Stimulated activated CD8-positive, alpha-beta memory T cell treated with anti-CD3 and anti-CD28 coated beads, Interleukin-15, amount 100 ng/mL, for 48 hours (primary cell): ENCODE data around the gene ENKD1.

Source experiments
- DNase-seq, 2 donors: peaks; one replicate each; pipeline ENCODE4 v3.0.0-alpha.2; 2020; ENCODE audit warnings: low read depth in 2 of 2

ENKD1 gene

GRCh38 chr16:67651039-67651438, 15.5 kb downstream of the ENKD1 start:
- DNase-seq = no peak

DNA sequence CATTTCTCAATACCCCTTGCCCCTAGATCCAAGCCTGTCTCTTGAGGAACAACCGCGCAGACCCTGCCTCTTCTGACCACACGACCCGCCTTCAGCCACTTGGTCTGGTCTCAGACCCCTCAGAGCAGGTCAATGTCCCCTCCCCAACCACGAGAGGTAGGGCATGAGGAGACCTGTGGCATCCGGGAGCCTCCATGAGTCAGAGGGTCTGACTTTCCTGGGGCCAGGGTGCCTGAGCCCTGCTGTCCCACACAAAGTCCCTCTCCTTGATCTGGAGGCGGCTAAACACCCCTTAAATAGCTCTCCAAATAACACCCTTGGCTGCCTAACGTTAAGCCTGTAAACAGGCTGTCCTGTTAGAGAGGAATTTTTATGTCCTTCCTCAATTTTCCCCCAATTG, 16.5 kb downstream of the ENKD1 start:
- DNase-seq = no peak

- DNase-seq = no peak
These were observed 17.0 kb downstream of the ENKD1 start for GRCh38 chr16:67649494-67649931.

DNA sequence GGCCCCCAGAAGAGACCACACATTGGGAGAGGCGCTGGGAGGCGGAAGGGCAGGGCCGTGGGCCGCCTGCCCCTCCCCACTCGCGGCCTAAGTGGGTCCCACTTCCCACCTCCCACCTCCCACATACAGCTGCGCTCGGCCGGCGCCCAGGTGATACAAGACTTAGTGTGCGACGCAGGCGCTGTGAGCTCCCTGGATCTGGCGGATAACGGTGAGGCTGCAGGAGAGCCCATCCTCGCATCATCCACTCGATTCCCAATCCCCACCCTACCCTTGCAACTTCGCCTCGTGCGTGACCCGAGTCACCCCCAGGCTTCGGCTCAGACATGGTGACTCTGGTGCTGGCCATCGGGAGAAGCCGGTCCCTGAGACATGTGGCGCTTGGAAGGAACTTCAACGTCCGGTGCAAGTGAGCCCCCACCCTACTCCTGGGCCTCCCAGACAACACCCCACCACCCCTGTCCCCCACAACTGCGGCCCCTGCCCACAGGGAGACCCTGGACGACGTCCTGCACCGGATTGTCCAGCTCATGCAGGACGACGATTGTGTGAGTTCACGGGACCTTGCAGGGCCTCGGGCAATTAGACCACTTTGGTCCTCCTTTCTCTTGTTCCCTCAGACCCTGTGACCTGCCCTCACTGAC, 17.7 kb downstream of the ENKD1 start:
- no peak for DNase-seq

DNA sequence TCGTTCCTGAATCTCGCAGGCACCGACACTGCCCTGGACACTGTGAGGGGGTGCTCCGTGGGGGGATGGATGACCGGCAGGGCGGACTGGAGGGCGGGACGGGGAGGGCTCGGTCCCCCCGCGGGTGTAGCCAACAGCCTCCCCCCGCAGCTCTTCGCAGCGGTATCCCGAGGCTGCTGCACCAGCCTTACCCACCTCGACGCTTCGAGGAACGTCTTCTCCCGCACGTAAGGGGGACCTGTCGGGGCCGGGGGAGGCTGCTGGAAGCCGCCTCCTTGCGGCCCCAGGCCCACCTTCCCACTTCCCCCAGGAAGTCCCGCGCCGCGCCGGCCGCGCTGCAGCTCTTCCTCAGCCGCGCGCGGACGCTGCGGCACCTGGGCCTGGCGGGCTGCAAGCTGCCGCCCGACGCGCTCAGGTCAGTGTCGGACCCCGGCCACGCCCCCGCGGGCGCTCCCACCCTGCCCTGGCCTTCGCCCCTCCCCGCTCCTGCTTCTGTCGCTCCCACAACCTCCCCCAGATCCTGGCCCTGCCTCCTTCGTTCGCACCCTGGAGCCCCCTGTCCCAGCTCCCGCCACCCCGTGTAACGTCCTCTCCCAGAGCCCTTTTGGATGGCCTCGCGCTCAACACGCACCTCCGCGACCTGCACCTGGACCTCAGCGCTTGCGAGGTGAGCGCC, 18.3 kb downstream of the ENKD1 start:
- DNase-seq = no peak

- DNase-seq = no peak
These were observed 18.9 kb downstream of the ENKD1 start for GRCh38 chr16:67647681-67648080.

- DNase-seq = no peak
These were observed 19.4 kb downstream of the ENKD1 start for GRCh38 chr16:67647111-67647651.

GRCh38 chr16:67645397-67646121, 21.0 kb downstream of the ENKD1 start:
- no peak for DNase-seq

GRCh38 chr16:67644038-67644437, 22.5 kb downstream of the ENKD1 start:
- DNase-seq = no peak

- DNase-seq = no peak
These were observed 24.5 kb downstream of the ENKD1 start for GRCh38 chr16:67641779-67642708.

DNA sequence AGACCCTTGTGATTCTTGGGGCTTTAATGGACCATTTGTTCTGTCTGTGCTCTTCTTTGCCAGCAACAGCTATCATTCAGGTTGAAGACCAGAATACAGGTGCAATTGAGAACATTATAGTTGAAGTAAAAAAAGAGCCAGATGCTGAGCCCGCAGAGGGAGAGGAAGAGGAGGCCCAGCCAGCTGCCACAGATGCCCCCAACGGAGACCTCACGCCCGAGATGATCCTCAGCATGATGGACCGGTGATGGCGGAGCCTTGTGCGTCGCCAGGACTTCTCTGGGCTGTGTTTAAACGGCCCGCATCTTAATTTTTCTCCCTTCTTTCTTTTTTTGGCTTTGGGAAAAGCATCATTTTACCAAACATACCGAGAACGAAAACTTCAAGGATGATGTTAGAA, 28.9 kb downstream of the ENKD1 start:
- DNase-seq = no peak

DNA sequence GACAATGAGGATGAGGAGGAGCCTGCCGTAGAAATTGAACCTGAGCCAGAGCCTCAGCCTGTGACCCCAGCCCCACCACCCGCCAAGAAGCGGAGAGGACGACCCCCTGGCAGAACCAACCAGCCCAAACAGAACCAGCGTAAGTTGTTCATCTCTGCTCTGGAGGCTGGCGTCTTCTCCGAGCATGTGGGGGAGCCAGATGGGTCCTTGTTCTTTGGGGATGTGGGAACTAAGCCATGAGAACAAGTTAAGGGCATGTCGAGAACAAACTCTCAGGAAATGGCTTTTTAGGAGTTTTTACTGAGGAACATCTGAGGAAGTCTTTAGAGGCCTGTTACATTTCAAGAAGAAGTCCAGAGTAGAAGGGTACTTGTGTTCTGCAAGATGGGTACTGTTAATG, 29.8 kb downstream of the ENKD1 start:
- DNase-seq = no peak

DNA sequence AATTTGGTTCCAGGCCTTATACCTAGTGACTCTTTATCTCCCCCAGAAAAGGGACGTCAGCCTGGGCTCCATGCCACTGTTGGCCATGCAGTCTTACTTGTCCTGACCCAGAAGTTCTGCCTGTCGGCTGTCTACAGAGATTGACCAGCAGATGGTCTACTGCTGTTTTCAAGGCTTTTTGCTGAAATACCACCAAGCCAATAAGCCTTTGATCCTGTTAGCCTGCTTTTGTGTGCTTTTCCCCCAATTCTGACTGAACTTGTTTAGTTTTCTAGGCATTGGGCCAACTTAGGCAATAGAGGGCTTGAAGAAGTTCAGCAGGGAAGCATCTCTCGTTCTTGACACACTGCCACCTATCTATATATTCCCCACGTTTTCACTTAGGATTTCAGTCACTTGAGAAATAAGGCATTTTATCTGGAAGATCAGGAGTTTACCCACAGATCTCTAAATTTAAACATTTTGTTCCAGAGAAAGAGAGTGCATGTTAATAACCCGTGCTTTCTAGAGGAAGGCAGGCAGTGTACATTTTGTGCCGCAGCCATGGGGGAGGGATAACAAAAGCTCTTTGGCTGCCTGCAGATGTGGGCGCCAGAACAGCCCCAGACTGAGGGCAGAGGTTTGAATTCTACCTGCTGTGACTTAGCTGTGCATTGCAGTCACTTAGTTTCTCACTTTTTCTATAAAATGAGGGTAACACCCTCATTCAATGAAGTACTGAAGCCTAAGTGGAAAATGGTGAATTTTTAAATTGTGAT, 34.0 kb downstream of the ENKD1 start:
- no peak for DNase-seq

DNA sequence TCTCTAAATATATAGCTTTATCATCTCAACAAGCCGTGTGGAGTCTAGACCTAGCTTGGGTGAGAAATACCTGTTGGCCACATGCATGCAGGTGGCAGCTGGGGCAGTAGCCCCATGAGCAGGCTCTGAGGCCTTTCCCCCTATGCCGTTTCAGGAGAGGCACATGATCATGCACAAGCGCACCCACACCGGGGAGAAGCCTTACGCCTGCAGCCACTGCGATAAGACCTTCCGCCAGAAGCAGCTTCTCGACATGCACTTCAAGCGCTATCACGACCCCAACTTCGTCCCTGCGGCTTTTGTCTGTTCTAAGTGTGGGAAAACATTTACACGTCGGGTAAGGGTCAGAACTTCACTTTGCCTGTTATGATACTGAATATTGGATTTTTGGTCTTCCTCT, 38.3 kb downstream of the ENKD1 start:
- DNase-seq = no peak

DNA sequence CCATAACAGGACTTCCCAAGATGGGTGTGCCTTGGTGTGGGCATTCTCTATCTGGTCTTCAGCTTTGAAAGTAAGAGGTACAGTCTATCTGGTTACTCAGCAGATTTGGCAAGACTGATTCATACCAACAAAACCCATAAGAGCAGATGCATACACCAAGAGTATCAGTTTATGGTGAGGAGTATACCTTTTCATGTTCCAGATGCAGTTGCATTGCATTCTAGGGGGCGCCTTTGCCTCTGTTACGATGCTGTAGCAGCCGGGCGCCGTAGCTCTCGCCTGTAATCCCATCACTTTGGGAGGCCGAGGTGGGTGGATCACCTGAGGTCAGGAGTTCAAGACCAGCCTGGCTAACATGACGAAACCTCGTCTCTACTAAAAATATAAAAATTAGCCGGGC, 52.7 kb downstream of the ENKD1 start:
- no peak for DNase-seq
